ENCODE data around the gene LITAFD.
A peak's percentile ranks its signal among the peaks of the same experiment; 100 is the strongest.
"Not testable (repeated sequence)": the region's sequence is repeated elsewhere in the genome, so short reads cannot be mapped to it uniquely, and the experiment has no call there.

LITAFD gene

GRCh38 chr16:8872967-8873865 lies 8.9 kb upstream of the LITAFD start:
- DNase-seq (ENCODE audit: low spot score), result no peak

DNA sequence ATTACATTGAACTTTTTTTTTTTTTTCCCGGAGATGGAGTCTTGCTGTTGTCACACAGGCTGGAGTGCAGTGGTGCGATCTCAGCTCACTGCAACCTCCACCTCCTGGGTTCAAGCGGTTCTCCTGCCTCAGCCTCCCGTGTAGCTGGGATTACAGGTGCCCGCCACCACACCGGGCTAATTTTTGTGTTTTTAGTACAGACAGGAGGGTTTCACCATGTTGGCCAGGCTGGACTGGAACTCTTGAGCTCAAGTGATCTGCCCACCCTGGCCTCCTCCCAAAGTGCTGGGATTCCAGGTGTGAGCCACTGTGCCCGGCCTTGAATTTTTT lies 8.3 kb upstream of the LITAFD start:
- not testable (repeated sequence) for DNase-seq (ENCODE audit: low spot score)

GRCh38 chr16:8874388-8874787 lies 7.8 kb upstream of the LITAFD start:
- DNase-seq (ENCODE audit: low spot score), result no peak

DNA sequence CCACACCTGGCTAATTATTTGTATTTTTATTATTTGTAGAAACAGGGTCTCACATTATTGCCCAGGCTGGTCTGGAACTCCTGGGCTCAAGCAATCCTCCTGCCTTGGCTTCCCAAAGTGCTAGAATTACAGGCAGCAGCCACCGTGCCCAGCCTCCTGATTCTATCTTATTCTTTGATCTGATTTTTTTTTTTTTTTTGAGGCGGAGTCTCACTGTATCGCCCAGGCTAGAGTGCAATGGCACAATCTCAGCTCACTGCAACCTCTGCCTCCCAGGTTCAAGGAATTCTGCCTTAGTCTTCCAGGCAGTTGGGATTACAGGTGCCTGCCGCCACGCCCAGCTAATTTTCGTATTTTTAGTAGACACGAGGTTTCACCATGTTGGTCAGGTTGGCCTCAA lies 6.8 kb upstream of the LITAFD start:
- DNase-seq (ENCODE audit: low spot score), result not testable (repeated sequence)

DNA sequence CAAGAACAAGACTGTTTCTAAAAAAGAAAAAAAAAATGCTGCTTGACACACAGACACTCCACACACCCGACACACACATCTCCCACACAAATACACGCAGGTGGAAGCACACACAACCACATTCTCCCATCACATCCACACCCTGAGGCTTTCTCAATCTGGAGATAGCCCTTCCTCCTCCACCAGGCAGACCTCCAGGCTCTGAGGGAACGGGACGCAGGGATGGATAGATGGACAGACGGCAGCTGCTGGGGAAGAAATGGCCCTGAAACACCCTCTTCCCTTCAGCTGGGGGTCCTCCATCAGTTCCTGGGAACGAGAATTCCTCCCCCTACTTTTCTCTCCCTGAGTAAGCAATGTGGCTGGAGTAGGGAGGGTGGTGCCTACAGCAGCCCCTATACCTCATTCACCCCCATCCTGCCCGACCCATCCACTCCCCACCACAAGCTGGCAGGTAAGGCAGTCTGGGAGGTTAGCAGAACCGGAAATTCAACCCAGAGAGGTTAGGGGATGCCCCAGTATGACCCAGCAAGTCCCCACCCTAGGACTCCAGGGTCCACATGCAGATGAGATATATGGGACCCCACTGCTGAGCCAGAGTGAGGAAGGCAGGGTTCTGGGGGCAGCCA lies 4.1 kb upstream of the LITAFD start:
- no peak for DNase-seq (ENCODE audit: low spot score)

DNA sequence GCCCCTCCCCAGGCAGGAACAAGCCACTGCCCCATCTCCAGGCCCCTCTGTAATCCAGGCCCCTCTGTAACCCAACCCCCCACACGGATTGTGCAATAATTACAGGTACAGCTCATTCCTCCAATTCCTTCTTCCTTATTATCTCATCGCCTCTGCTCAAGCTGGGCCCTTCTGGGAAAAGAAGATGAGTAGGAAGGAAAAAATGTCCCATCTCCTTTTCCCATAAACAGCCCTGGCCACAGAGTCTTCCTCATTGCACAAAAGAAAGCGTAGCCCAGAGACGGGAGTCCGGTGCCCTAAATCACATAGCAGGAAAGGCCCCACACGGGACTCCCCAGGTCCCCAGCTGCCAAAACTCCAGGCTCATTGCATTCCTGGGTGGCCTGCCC lies 3.6 kb upstream of the LITAFD start:
- DNase-seq (ENCODE audit: low spot score), result no peak

DNA sequence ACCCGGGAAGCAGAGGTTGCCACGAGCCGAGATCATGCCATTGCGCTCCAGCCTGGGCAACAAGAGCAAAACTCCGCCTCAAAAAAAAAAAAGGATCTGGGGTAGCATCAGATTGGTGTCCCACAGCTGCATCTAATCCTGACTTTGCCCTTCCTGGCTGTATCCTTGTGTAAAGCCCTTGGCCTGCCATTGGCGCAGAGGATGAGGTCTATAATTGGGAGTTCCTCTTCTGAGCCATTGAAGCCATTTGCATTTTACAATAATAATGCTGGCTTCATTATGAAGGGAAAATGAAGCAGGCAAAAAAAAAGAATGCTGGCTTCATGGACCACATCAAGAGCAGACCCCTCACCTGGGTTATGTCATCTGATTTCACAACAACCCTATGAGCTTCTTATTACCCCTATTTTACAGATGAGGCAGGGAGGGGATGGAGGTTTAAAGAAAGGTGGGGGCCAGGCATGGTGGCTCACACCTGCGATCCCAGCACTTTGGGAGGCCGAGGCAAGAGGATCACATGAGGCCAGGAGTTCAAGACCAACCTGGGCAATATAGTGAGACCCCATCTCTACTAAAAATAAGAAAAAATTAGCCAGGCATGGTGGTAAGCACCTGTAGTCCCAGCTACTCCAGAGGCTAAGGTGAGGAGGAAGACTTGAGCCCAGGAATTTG lies 1.2 kb upstream of the LITAFD start:
- DNase-seq (ENCODE audit: low spot score), result no peak

- no peak for DNase-seq (ENCODE audit: low spot score)
Measured at GRCh38 chr16:8882725-8883377, 700 bp downstream of the LITAFD start.

DNA sequence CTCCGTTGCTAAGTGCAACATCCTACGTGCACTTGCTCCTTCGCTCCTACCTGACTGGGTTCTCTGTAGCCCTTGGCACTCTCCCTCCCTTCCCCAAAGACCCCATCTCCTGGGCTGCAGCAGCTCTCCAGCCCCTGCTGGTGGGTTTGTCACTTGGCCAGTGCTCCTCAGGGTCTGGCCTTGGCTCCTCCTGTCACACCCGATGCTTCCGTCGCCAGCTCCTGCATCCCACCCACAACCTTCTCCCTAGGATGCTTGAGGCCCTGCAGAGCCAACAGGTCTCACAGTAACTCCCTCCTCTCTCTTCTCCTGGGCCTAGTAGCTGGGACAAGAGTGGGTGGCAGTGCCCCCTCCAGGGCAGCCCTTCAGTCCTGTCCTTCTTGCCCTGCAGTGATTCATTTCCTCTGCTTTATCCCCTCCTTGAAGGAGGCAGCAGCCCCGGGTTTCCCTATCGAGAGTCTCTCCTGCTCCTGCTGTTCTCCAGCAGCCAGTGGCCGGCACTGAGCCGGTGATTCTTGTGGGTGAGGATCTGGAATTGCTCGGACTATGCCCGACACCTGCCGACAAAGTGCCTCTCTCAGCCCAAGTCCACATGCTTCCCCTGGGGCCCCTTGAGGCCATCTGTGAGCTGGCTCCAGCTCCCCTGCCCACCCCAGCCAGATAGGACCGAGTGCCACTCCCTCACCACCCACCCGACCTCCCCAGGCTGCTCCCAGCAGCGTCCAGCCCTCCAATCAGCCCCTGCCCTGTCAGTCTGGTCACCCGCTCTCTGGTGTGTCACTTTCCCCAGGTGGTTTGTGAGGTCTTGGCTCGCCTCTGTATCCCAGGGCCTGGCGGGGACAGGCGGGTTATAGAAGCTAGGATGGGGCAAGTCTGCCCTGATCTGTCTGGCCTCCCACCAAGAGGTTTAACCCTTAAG lies 3.8 kb downstream of the LITAFD start:
- DNase-seq (ENCODE audit: low spot score), result no peak

DNA sequence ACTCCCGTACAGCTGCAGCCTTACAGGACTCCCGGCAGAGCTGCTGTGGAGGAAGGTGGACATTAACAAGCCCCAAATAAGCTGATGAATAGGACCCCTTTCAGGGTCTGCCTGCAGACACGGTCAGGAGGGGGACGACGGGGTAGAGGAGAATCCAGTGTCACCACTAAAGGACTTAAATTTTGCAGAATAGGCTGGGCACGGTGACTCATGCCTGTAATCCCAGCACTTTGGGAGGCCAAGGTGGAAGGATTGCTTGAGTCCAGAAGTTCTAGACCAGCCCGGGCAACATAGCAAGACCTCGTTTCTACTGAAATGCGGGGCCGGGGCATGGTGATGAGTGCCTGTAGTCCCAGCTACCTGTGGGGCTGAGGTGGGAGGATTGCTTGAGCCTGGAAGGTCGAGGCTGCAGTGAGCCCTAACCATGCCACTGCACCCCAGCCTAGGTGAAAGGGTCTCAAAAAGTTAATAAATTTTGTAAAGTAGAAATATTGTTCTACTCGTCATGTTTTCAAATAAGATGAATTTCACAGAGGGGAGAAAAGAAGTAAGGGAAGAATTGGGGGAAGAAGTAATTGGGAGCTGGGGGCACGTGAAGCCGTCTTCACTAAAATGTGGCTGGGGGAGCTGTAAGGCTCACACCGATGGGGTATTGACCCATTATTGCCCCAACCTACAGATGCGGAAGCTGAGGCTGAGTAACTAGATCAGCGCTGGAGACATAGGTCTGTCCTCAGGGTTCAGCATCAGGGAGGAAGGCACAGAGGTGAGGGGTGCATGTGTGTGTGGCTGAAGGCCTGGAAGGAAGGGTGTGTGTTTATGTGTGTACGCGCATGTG lies 4.7 kb downstream of the LITAFD start:
- no peak for DNase-seq (ENCODE audit: low spot score)

GRCh38 chr16:8887431-8887765 lies 5.2 kb downstream of the LITAFD start:
- DNase-seq (ENCODE audit: low spot score), result no peak

DNA sequence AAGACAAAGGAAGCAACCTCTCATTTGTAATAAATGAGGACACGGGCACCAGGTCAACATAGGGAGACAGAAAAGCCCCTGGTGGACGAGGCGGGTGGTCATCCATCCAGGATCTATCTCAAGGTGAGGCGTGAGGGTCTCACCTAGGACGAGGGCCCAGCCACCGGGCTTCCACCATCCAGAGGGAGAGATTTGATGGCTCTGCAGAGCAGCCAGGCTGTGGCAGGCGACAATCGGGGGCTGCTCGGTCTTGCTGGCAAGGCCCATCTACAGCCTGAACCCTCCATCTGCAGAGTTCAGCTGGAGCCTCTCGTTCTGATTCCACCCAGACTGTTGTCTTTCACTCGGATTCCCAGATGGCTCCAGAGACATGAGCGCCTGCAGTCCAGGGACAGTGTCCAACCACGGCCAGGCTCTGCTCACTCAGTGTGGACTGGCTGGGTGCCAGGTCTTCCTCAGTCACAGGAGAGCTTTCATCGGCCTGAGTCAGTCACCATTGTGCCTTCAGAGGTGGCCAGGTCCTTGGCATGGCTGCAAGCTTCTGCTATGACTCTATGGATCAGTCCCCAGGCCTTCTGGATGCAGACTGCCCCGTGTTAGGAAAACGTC lies 5.9 kb downstream of the LITAFD start:
- peak; percentile 86 for DNase-seq (ENCODE audit: low spot score)

DNA sequence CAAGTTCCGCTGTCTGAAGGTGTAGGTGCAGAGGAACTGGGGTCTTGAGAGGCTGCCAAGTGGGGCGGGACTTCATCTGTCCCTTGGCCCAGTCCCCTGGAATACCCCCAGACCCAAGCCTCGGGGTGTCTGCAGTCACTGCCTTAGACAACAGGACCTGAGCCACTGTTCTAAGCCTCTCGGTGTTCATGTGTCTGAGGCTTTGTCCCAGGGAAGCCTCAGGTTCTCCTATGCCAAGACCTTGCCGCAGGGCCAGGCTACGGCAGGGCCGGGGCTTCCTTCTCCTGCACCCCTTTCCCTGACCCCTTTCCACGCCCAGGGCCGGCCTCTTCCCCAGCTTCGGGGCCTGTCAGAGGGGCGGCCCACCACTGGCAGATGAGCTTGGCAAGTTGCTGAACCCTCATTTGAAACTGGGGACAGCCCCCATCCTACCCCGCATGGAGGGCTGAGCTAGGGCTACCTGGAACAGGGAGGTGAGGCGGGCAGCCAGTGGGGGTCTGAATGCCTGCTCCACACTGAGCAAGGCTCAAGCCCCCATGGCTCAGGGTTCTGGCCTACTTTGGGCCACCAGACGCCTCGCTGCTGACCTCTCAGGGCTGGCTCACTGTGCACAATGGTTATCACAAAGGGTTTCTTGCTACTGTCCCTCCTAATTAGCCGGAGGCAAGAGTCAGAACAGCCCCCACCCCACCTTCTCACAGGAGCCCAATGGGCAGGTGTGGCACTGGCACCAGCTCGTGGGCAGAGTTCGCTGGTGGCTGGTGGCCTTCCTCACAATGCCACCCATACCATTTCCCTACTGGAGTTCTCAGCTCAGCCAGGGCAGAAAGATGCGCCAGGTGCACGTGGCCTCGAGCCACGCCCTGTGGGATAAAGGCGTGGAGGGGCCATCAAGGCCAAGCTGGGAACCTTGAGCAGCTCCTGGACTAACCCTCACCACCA lies 7.1 kb downstream of the LITAFD start:
- DNase-seq (ENCODE audit: low spot score), result no peak

DNA sequence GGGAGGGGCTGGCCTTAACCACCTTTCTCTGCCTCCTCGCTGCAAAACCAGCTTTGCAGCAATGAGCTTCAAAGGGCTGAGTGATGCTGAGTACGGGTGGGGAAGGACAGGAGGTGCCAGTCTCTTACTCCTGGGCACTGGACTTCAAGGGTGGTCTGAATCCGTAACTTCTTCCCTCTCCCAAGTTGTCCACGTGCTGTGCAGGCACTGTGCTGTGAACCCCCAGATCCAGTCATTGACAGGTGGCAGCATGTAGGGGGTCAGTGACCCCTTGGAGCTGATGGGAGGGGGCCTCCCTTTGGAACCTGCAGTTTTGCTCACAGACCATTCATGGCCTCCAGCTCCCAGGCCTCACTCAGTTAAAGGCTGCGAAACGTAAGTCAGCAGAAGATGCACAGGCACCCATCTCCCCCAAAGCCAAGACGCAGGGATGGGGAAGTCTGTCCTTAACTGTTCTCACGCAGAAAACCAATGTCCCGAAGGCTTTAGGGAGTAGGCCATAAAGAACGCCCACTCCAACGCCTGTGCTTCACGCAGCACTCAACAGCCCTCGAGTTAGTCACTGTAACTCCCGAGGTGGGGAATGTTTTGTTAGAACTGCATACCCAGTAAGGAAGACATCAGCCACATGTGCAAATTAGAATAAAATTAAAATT lies 7.9 kb downstream of the LITAFD start:
- no peak for DNase-seq (ENCODE audit: low spot score)

- DNase-seq (ENCODE audit: low spot score), result no peak
Measured at GRCh38 chr16:8890549-8890921, 8.4 kb downstream of the LITAFD start.

DNA sequence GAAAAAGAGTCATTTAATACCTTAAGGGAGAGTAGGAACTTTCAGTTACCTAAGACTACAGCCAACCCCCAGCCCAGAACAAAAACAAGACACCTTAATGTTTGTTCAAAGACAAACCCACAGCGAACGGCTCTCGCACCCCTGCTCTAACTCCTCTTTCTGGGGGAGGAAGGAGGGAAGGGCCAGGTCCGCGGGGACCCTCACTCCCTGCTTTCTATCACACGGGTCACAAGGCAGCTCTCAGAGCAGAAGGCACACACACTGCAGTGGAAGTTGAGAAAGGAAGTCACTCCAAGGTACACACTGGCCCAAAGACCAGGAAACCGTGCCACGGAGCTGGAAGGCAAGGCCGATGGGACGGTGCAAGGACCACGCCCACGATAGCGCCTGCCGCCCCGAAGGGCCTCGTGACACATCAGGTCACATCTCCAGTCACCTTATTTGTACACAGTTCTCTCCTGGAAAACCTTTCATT lies 10.0 kb downstream of the LITAFD start:
- no peak for DNase-seq (ENCODE audit: low spot score)

DNA sequence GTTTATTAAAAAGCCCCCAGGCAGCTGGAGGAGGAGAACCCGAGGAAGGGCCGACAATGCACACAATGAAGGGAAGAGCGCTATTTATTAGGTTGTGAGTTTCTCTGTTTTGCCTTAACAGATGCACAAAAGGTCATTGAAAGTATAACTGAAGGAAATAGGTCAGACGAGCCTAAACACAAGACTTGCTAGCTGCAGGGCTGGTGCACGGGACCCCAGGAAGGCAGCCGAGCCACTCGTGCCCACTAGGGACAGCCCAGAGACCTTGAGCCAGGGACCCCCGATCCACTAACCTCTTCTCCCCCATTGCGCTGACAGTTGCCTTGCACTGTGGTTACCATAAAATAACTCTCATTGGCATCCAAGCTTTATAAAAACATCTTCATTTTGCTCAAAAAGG lies 11.3 kb downstream of the LITAFD start:
- no peak for DNase-seq (ENCODE audit: low spot score)

DNA sequence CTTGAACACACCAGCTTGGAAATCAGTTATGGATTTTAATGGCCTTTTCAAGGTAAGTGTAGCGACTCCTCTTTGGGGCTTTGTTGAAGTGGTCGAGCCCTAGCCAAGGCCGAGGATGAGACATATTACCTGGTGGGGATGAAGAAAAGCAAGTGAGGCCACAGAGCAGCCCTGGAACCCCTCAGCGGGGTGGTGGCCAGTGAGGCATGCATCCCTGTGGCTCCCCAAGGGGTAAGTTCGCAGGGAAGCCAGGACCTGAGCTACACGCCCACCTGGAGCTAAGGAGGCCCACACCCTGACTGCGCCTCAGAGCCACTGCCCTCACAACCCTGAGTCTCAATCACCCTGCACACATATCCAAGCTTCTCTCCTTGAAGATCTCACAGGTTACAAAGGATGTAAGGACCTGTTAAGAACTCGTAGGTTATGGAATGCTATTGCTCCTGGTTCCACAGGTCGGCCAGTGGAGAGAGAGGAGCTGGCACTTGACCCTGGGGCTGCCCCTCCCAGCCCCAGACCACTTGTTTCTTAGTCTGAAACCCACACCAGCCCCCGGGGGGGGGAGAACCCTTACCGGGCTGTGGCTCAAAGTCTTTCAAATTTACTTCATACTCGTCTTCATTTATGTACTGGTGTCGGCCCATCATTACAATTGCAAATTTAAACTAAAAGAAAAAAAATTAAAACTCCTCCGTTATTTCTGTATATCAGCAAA lies 12.0 kb downstream of the LITAFD start:
- DNase-seq (ENCODE audit: low spot score), result no peak
